SU-DHL-6 (cell line): Measurements from ENCODE around the gene ASCC2.

Experiments
- CTCF ChIP-seq: fragments of 200-600 bp; sonication (generic); IDR thresholded peaks from one replicate; pipeline ENCODE4 v1.5.1; 2017; ENCODE audit warnings: antibody characterized with exemption, mild to moderate bottlenecking, low read length, moderate library complexity; ENCODE audit not compliant: insufficient read depth, poor library complexity, severe bottlenecking
- EZH2phosphoT487 ChIP-seq: fragments of 200-600 bp; sonication (generic), shearing (Covaris generic); conservative IDR thresholded peaks from 2 replicates; pipeline ENCODE4 v1.6.1; 2018; ENCODE audit warnings: mild to moderate bottlenecking, antibody characterized with exemption, low read length, moderate library complexity, mixed read lengths

GRCh38 chr22:29839039-29839438 is 965 bp upstream of the ASCC2 start:
- TF ChIP-seq CTCF = no peak
- TF ChIP-seq EZH2phosphoT487 = no peak
